Measurements from ENCODE around the gene DNAH8. TPM values are rescaled to one million over a fixed set of nuclear protein-coding genes. Genes with fewer than 3 reads are reported as not detected.

The DNAH8 gene
- total RNA-seq, 1 experiment from 2014 or later = not detected

GRCh38 chr6:38806833-38807232, 91.7 kb downstream of the DNAH8 start:
- Histone ChIP-seq H2AFZ (no peak overlapping the region), H3K79me2 (ENCODE audit: low read depth) (no peaks in the 10 kb centered on the region), H4K20me1 (ENCODE audit: insufficient read depth) (no peaks in the 10 kb centered on the region), H3K27ac (no peak overlapping the region), H3K36me3 (ENCODE audit: low read depth) (no peaks in the 10 kb centered on the region), H3K4me3 (no peak overlapping the region), H3F3A (ENCODE audit: insufficient read depth, low read depth) (no peaks in the 10 kb centered on the region), H3K4me1 (replicated peaks; ENCODE audit: insufficient read depth) (no peaks in the 10 kb centered on the region), H3K9me2 (ENCODE audit: insufficient read depth) (no peaks in the 10 kb centered on the region), H3K4me2 (no peak overlapping the region), H3K9me3 (ENCODE audit: insufficient read depth, low read depth) (no peaks in the 10 kb centered on the region), H3K27me3 (ENCODE audit: insufficient read depth, low read depth) (no peaks in the 10 kb centered on the region; the same call in 1 of the 2 replicates)
- DNase-seq = no peak
- BruUV-seq (replicated peaks) = no TSS peak
- intact Hi-C loops (cut with micrococcal nuclease; ENCODE audit: unreplicated experiment) = no loop called here
- ChIA-PET POLR2A (ENCODE audit: unreplicated experiment) (interaction anchor here (0.6 kb wide), 1 partner anchor 199 kb away, joined by 3 read pairs; no protein-coding TSS in a partner anchor), CTCF (no interaction called here)
- TF ChIP-seq EZH2 (IDR thresholded peaks at IDR 0.05; ENCODE audit: low read depth) = no peak
- TF ChIP-seq CTCF (conservative IDR thresholded peaks at IDR 0.05) = no peak

- POLR2A ChIA-PET (ENCODE audit: unreplicated experiment) = no interaction called here
These were observed 92.9 kb downstream of the DNAH8 start for GRCh38 chr6:38808039-38808438.

DNA sequence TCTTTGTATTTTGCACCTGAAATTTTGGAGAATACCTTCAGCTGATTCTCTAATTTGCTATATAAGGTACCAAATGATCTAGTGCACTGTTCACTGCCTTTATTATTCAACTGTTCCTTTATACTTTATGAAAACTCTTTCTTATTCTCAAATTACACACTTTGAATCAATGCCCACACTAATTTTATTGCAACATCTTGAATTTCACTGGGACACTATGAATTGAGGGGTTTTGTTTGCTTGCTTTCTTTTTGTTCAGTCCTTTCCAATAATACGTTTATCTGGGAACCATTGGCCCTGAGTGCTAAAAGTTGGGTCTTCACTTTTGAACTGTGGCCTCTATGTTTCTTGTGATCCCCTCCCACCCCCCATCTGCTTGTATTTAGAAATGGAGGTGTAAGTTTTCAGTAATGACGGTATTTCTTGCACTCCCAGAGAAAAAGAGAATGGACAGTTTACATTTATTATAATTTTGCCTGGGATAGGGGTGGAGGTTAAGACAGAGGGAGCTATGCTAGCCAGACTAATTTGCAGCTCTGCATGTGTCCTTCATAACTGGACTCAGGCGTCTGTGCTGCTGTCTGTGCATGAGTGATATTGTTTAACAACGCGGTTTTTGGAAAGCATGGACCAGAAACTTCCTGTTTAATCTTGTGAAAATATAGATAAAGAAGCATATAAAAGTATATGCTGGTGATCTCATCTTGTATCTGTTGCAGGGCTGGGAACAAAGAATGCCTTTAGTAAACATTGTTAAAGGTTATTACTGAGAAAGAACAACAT, 98.1 kb downstream of the DNAH8 start:
- Histone ChIP-seq H3K36me3 (ENCODE audit: low read depth) (no peaks in the 10 kb centered on the region), H3K4me1 (replicated peaks; ENCODE audit: insufficient read depth) (no peaks in the 10 kb centered on the region), H3K4me3 (no peak overlapping the region), H3K79me2 (ENCODE audit: low read depth) (no peaks in the 10 kb centered on the region), H3K27me3 (ENCODE audit: insufficient read depth, low read depth) (no peaks in the 10 kb centered on the region; the same call in 1 of the 2 replicates), H3F3A (ENCODE audit: insufficient read depth, low read depth) (no peaks in the 10 kb centered on the region), H3K9me2 (ENCODE audit: insufficient read depth) (no peaks in the 10 kb centered on the region), H4K20me1 (ENCODE audit: insufficient read depth) (no peaks in the 10 kb centered on the region), H3K27ac (no peak overlapping the region), H3K4me2 (no peak overlapping the region), H3K9me3 (ENCODE audit: insufficient read depth, low read depth) (no peaks in the 10 kb centered on the region), H2AFZ (no peak overlapping the region)
- TF ChIP-seq CTCF (conservative IDR thresholded peaks at IDR 0.05) (no peak), EZH2 (IDR thresholded peaks at IDR 0.05; ENCODE audit: low read depth) (no peak)
- CTCF ChIA-PET = no interaction called here
- POLR2A ChIA-PET (ENCODE audit: unreplicated experiment) = no interaction called here
- DNase-seq = no peak
- intact Hi-C loops (cut with micrococcal nuclease; ENCODE audit: unreplicated experiment) = no loop called here
- BruUV-seq (replicated peaks) = no TSS peak

More at GRCh38 chr6:38808039-38808438, 92.9 kb downstream of the DNAH8 start:
- Histone ChIP-seq H3K27me3 (ENCODE audit: insufficient read depth, low read depth) (no peaks in the 10 kb centered on the region; the same call in 1 of the 2 replicates), H3K4me2 (no peak overlapping the region), H3K9me3 (ENCODE audit: insufficient read depth, low read depth) (no peaks in the 10 kb centered on the region), H3K4me1 (replicated peaks; ENCODE audit: insufficient read depth) (no peaks in the 10 kb centered on the region), H3K27ac (no peak overlapping the region), H3K36me3 (ENCODE audit: low read depth) (no peaks in the 10 kb centered on the region), H3K9me2 (ENCODE audit: insufficient read depth) (no peaks in the 10 kb centered on the region), H4K20me1 (ENCODE audit: insufficient read depth) (no peaks in the 10 kb centered on the region), H3F3A (ENCODE audit: insufficient read depth, low read depth) (no peaks in the 10 kb centered on the region), H2AFZ (no peak overlapping the region), H3K79me2 (ENCODE audit: low read depth) (no peaks in the 10 kb centered on the region), H3K4me3 (no peak overlapping the region)
- no TSS peak for BruUV-seq (replicated peaks)
- intact Hi-C loops (cut with micrococcal nuclease; ENCODE audit: unreplicated experiment) = no loop called here
- TF ChIP-seq CTCF (conservative IDR thresholded peaks at IDR 0.05) (no peak), EZH2 (IDR thresholded peaks at IDR 0.05; ENCODE audit: low read depth) (no peak)
- no peak for DNase-seq
- CTCF ChIA-PET = no interaction called here

All from PC-9 (cell line).